Activated CD8-positive, alpha-beta memory T cell treated with anti-CD3 and anti-CD28 coated beads, Interleukin-2, amount 10 ng/mL, durations not matched to agents 7 days and 5 days (primary cell): ENCODE results near the gene ANO4. TPM values are rescaled to one million over a fixed set of nuclear protein-coding genes. Genes with fewer than 3 reads are reported as not detected.
"Not testable (repeated sequence)": the region's sequence is repeated elsewhere in the genome, so short reads cannot be mapped to it uniquely, and the experiment has no call there.

ENCODE experiments used
- ATAC-seq: fragments of 150-1000 bp; cut with Tn5 transposase; one replicate; pipeline ENCODE4 v1.10.0; 2021; ENCODE audit warnings: moderate library complexity
- CTCF ChIA-PET: fragments of 350-600 bp; sonication (Branson Sonifier 250); formaldehyde crosslinking; loops from one replicate; lab custom pipeline; 2021; ENCODE audit warnings: antibody characterized with exemption; lab: Charles Lee
- DNase-seq: peaks from one replicate; pipeline ENCODE4 v3.0.0-alpha.2; 2020
- H3K27ac Mint-ChIP-seq: one replicate; pipeline ENCODE4 v1.8.0; 2021; ENCODE audit warnings: mild to moderate bottlenecking, mixed read lengths
- H3K27me3 Mint-ChIP-seq: one replicate; pipeline ENCODE4 v1.8.0; 2021; ENCODE audit warnings: mixed read lengths
- H3K36me3 Mint-ChIP-seq: one replicate; pipeline ENCODE4 v1.8.0; 2021; ENCODE audit warnings: mild to moderate bottlenecking, mixed read lengths
- H3K4me1 Mint-ChIP-seq: one replicate; pipeline ENCODE4 v1.8.0; 2021; ENCODE audit warnings: mixed read lengths
- H3K4me3 Mint-ChIP-seq: one replicate; pipeline ENCODE4 v1.8.0; 2021; ENCODE audit warnings: mild to moderate bottlenecking, moderate library complexity, mixed read lengths
- H3K9me3 Mint-ChIP-seq: one replicate; pipeline ENCODE4 v1.8.0; 2022; ENCODE audit warnings: low read depth, mixed read lengths
- total RNA-seq, 2 experiments: library from RNA; stranded (reverse); gene quantifications; one replicate each; pipeline ENCODE4 v1.2.3, GENCODE V29; 2021

Gene ANO4
- total RNA-seq, 2 experiments from 2014 or later: not detected

GRCh38 chr12:100982511-100983183 is 188.1 kb downstream of the ANO4 start:
- H3K9me3 Mint-ChIP-seq: peaks cover 2% of the 10 kb centered on the region
- H3K4me3 Mint-ChIP-seq: no peak overlapping the region
- CTCF ChIA-PET: no interaction called here
- H3K36me3 Mint-ChIP-seq: no peaks in the 10 kb centered on the region
- DNase-seq (no peak), ATAC-seq (no peak)
- H3K4me1 Mint-ChIP-seq: no peaks in the 10 kb centered on the region
- H3K27ac Mint-ChIP-seq: no peak overlapping the region
- H3K27me3 Mint-ChIP-seq: no peaks in the 10 kb centered on the region

- Mint-ChIP-seq H3K4me1 (peaks cover 3% of the 10 kb centered on the region), H3K9me3 (peaks cover 9% of the 10 kb centered on the region), H3K27ac (no peak overlapping the region), H3K27me3 (no peaks in the 10 kb centered on the region), H3K4me3 (no peak overlapping the region), H3K36me3 (no peaks in the 10 kb centered on the region)
- DNase-seq: no peak
- CTCF ChIA-PET: no interaction called here
- ATAC-seq: no peak
Observed at GRCh38 chr12:100984796-100985195, 190.2 kb downstream of the ANO4 start.

GRCh38 chr12:100986595-100987547 is 192.3 kb downstream of the ANO4 start:
- no peaks in the 10 kb centered on the region for H3K27me3 Mint-ChIP-seq
- no peaks in the 10 kb centered on the region for H3K36me3 Mint-ChIP-seq
- CTCF ChIA-PET: no interaction called here
- peaks cover 11% of the 10 kb centered on the region for H3K9me3 Mint-ChIP-seq
- no peak overlapping the region for H3K4me3 Mint-ChIP-seq
- no peak overlapping the region for H3K27ac Mint-ChIP-seq
- H3K4me1 Mint-ChIP-seq: peaks cover 3% of the 10 kb centered on the region
- DNase-seq (no peak), ATAC-seq (no peak)

- peaks cover 3% of the 10 kb centered on the region for H3K4me1 Mint-ChIP-seq
- DNase-seq: no peak
- H3K4me3 Mint-ChIP-seq: no peak overlapping the region
- H3K36me3 Mint-ChIP-seq: no peaks in the 10 kb centered on the region
- no peak overlapping the region for H3K27ac Mint-ChIP-seq
- no peak for ATAC-seq
- CTCF ChIA-PET: no interaction called here
- H3K9me3 Mint-ChIP-seq: peaks cover 11% of the 10 kb centered on the region
- H3K27me3 Mint-ChIP-seq: no peaks in the 10 kb centered on the region
Observed at GRCh38 chr12:100987552-100988521, 193.3 kb downstream of the ANO4 start.

GRCh38 chr12:100989509-100989908 is 194.9 kb downstream of the ANO4 start:
- DNase-seq, H3K4me1 Mint-ChIP-seq, ATAC-seq, CTCF ChIA-PET, H3K27ac Mint-ChIP-seq, H3K27me3 Mint-ChIP-seq, H3K36me3 Mint-ChIP-seq, H3K4me3 Mint-ChIP-seq: not testable (repeated sequence)
- peaks cover 11% of the 10 kb centered on the region for H3K9me3 Mint-ChIP-seq

DNA sequence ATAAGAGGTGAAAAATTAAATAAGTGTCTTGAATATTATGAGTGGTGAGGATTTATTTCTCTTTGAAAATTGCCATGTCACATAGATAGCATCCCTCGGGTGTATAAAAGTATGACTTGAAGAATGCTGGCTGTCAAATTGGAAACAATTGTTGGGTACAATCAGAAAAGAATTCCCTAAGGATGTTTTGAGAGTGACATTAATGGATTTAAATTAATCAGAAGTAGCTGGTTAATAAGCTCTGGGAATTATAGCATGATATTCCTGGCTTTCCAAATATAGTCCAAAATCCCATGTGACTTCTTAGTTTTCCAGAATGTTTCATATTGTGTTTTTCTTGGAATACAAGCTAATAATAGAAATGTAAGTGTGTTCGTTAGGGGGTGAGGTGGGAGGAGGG is 196.5 kb downstream of the ANO4 start:
- H3K9me3 Mint-ChIP-seq: peaks cover 11% of the 10 kb centered on the region
- H3K27me3 Mint-ChIP-seq: no peaks in the 10 kb centered on the region
- no peak for ATAC-seq
- no peak for DNase-seq
- H3K4me3 Mint-ChIP-seq: no peak overlapping the region
- H3K4me1 Mint-ChIP-seq: peaks cover 3% of the 10 kb centered on the region
- CTCF ChIA-PET: no interaction called here
- no peak overlapping the region for H3K27ac Mint-ChIP-seq
- no peaks in the 10 kb centered on the region for H3K36me3 Mint-ChIP-seq

DNA sequence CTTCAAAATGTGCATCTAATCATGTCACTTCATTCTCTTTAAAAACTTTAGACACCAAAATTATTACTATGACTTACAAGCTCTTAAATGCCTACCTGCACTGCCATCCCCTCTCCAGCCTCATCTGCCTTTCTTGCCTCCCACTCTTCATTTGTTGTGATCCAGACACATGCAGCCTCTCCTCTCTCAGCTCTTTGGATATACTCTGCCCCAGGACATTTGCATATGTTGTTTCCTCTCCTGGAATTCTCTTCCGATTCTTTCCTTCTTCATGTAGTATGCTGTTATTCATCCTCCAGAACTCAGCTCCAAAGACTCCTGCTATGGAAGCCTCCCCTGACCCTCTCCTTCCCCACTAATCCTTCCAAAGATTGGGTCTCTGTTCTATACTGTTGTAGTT is 197.6 kb downstream of the ANO4 start:
- ATAC-seq (no peak), DNase-seq (no peak)
- CTCF ChIA-PET: no interaction called here
- no peaks in the 10 kb centered on the region for H3K36me3 Mint-ChIP-seq
- H3K27me3 Mint-ChIP-seq: no peaks in the 10 kb centered on the region
- no peak overlapping the region for H3K4me3 Mint-ChIP-seq
- H3K9me3 Mint-ChIP-seq: peaks cover 11% of the 10 kb centered on the region
- no peak overlapping the region for H3K27ac Mint-ChIP-seq
- peaks cover 3% of the 10 kb centered on the region for H3K4me1 Mint-ChIP-seq

DNA sequence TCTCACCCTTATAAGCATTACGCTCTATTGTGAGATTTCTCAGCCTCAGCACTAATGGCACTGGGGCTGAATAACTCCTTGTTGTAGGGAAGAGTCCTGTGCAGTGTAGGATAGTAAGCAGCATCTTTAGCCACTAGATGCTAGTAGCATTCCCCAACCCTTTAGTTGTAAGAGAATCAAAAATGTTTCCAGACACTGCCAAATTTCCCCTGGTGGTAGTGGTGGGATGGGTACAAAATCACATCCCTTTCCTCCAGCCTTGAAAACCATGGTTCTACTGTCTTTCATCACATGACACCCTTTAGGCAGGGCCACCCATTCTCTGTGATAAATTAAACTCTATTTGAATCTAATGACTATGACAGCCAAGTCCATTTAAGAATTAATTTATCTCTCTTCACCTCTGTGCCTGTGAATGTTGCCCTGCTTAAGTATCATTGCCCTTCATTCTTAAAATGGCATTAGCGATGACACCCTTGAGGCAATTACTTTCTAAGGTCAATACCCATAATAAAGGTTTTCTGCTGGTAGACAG is 199.4 kb downstream of the ANO4 start:
- Mint-ChIP-seq H3K4me3 (no peak overlapping the region), H3K9me3 (peaks cover 10% of the 10 kb centered on the region), H3K27me3 (no peaks in the 10 kb centered on the region), H3K27ac (no peak overlapping the region), H3K36me3 (no peaks in the 10 kb centered on the region), H3K4me1 (no peaks in the 10 kb centered on the region)
- DNase-seq (no peak), ATAC-seq (no peak)
- CTCF ChIA-PET: no interaction called here

GRCh38 chr12:100995201-100995600 is 200.6 kb downstream of the ANO4 start:
- ATAC-seq (no peak), DNase-seq (no peak)
- Mint-ChIP-seq H3K36me3 (no peaks in the 10 kb centered on the region), H3K9me3 (peaks cover 3% of the 10 kb centered on the region), H3K4me1 (no peaks in the 10 kb centered on the region), H3K27ac (no peak overlapping the region), H3K27me3 (no peaks in the 10 kb centered on the region), H3K4me3 (no peak overlapping the region)
- CTCF ChIA-PET: no interaction called here

DNA sequence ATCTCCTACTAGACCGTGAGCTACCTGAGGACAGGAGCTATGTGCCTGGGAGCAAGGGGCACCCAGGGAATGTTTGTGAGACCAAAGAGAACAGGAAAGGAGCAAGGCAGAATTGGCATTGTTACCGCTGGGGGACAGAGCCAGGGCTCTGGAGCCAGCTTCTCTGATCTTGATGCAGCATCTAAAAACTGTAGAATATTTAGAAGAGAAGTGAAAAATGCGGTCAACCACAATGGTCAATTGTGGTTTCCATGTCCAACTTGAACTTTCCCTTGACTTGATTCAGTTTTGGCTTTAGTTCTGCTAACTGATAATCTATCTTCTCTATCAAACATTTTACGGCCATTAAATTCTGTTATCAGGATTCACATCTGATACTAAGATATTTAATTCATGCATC is 201.2 kb downstream of the ANO4 start:
- ATAC-seq (no peak), DNase-seq (no peak)
- H3K27ac Mint-ChIP-seq: no peak overlapping the region
- no peaks in the 10 kb centered on the region for H3K4me1 Mint-ChIP-seq
- peaks cover 2% of the 10 kb centered on the region for H3K9me3 Mint-ChIP-seq
- CTCF ChIA-PET: no interaction called here
- no peaks in the 10 kb centered on the region for H3K27me3 Mint-ChIP-seq
- no peaks in the 10 kb centered on the region for H3K36me3 Mint-ChIP-seq
- no peak overlapping the region for H3K4me3 Mint-ChIP-seq

- ATAC-seq: no peak
- Mint-ChIP-seq H3K4me3 (no peak overlapping the region), H3K27me3 (no peaks in the 10 kb centered on the region), H3K4me1 (no peaks in the 10 kb centered on the region), H3K27ac (no peak overlapping the region), H3K36me3 (no peaks in the 10 kb centered on the region), H3K9me3 (no peaks in the 10 kb centered on the region)
- no peak for DNase-seq
- CTCF ChIA-PET: no interaction called here
Observed at GRCh38 chr12:101001669-101002068, 207.1 kb downstream of the ANO4 start.

GRCh38 chr12:101002696-101003419 is 208.3 kb downstream of the ANO4 start:
- Mint-ChIP-seq H3K4me3 (no peak overlapping the region), H3K36me3 (no peaks in the 10 kb centered on the region), H3K9me3 (no peaks in the 10 kb centered on the region), H3K27me3 (no peaks in the 10 kb centered on the region), H3K27ac (no peak overlapping the region), H3K4me1 (no peaks in the 10 kb centered on the region)
- ATAC-seq: no peak
- no peak for DNase-seq
- CTCF ChIA-PET: no interaction called here
